HCT116 (cell line): ENCODE data around the gene PCCA. TPM values are rescaled to one million over a fixed set of nuclear protein-coding genes. Genes with fewer than 3 reads are reported as not detected.

Experiments used
- ATAC-seq: fragments of 200-7000 bp; cut with Tn5 transposase; 2 replicates; pipeline ENCODE4 v1.9.1; 2020; ENCODE audit warnings: mild to moderate bottlenecking, moderate library complexity
- BruUV-seq: library from RNA; stranded (reverse); fragments of 400-500 nt; replicated peaks from 2 replicates; lab custom pipeline; 2021; lab: Mats Ljungman, UMichigan
- CTCF ChIA-PET: fragments of 300-600 bp; sonication (Branson Sonifier 250); formaldehyde crosslinking; loops from one replicate; lab custom pipeline; 2021; ENCODE audit warnings: antibody characterized with exemption; lab: Charles Lee
- POLR2A ChIA-PET: fragments of 300-600, 350-600 bp; sonication (Branson Sonifier 250); formaldehyde crosslinking; loops from one replicate; lab custom pipeline; 2021; ENCODE audit warnings: antibody characterized with exemption; lab: Charles Lee
- RAD21 ChIA-PET, 2 experiments: fragments of 300-600 bp; sonication (Branson Sonifier 250); formaldehyde crosslinking; loops; one replicate each; lab custom pipeline; 2023; ENCODE audit warnings: low total read pairs in 2 of 2; ENCODE audit not compliant: uncharacterized antibody in 2 of 2, unreplicated experiment in 2 of 2, low non-redundant PET in 1 of 2; lab: Charles Lee
- DNase-seq: peaks from one replicate; pipeline ENCODE4 v3.0.0-alpha.2; 2010; ENCODE audit warnings: low read depth, low spot score
- H2AFZ ChIP-seq: fragments of 200-600 bp; shearing (Covaris generic), sonication (generic); 2 replicates; pipeline ENCODE4 v1.6.1; 2017; ENCODE audit warnings: low read depth, mixed run types, mixed read lengths, antibody characterized with exemption, low read length; ENCODE audit not compliant: poor library complexity, severe bottlenecking
- H3K27ac ChIP-seq: 2 replicates; pipeline ENCODE4 v1.5.1; 2012; ENCODE audit warnings: low read depth, low read length
- H3K27me3 ChIP-seq: fragments of 200-600 bp; sonication (generic); 2 replicates; pipeline ENCODE4 v1.6.1; 2016; ENCODE audit warnings: mixed run types, low read length, mixed read lengths; ENCODE audit not compliant: insufficient read depth
- H3K36me3 ChIP-seq, 2 experiments: fragments of 200-500 bp in 1 of 2; fragments of 200-600 bp in 1 of 2; sonication (Bioruptor generic) in 1 of 2; sonication (generic) in 1 of 2; 2 replicates each; pipeline versions ENCODE4 v1.5.1 to v1.6.1; 2014 to 2016; ENCODE audit warnings: low read length in 2 of 2, inconsistent platforms in 1 of 2, mixed read lengths in 1 of 2, mixed run types in 1 of 2; ENCODE audit not compliant: insufficient read depth in 2 of 2, control insufficient read depth in 1 of 2
- H3K4me1 ChIP-seq, 2 experiments: fragments of 200-600 bp in 1 of 2; sonication (generic) in 1 of 2; 2 replicates each; pipeline versions ENCODE4 v1.5.1 to v1.6.1; 2012 to 2017; ENCODE audit warnings: low read length in 2 of 2, inconsistent platforms in 1 of 2, mild to moderate bottlenecking in 1 of 2, mixed read lengths in 1 of 2, mixed run types in 1 of 2, moderate library complexity in 1 of 2; ENCODE audit not compliant: insufficient read depth in 2 of 2, control insufficient read depth in 1 of 2
- H3K4me2 ChIP-seq: fragments of 200-600 bp; sonication (generic); 2 replicates; pipeline ENCODE4 v1.6.1; 2017; ENCODE audit warnings: mixed run types, low read length, mixed read lengths
- H3K4me3 ChIP-seq, 2 experiments: fragments of 200-600 bp in 1 of 2; sonication (generic) in 1 of 2; replicated peaks in 1 of 2; 2 replicates each; pipeline ENCODE4 v1.5.1; 2011 to 2016; ENCODE audit warnings: low read length in 2 of 2, control low read depth in 1 of 2, low read depth in 1 of 2, mild to moderate bottlenecking in 1 of 2, mixed read lengths in 1 of 2, mixed run types in 1 of 2
- H3K79me2 ChIP-seq: fragments of 200-600 bp; sonication (generic); 2 replicates; pipeline ENCODE4 v1.6.1; 2017; ENCODE audit warnings: mild to moderate bottlenecking, mixed run types, low read length, moderate library complexity, mixed read lengths; ENCODE audit not compliant: insufficient read depth
- H3K9ac ChIP-seq: fragments of 200-600 bp; sonication (generic); 2 replicates; pipeline ENCODE4 v1.6.1; 2016; ENCODE audit warnings: low read length, mixed read lengths
- H3K9me2 ChIP-seq: fragments of 200-600 bp; sonication (generic), shearing (Covaris generic); 2 replicates; pipeline ENCODE4 v1.6.1; 2017; ENCODE audit warnings: mixed run types, mild to moderate bottlenecking, moderate library complexity; ENCODE audit not compliant: insufficient read depth
- H3K9me3 ChIP-seq, 2 experiments: fragments of 200-500 bp in 1 of 2; fragments of 200-600 bp in 1 of 2; sonication (Bioruptor generic) in 1 of 2; sonication (generic) in 1 of 2; 2 replicates each; pipeline ENCODE4 v1.6.1; 2014 to 2017; ENCODE audit warnings: low read length in 2 of 2, mixed read lengths in 2 of 2, inconsistent platforms in 1 of 2, low read depth in 1 of 2, mild to moderate bottlenecking in 1 of 2, mixed run types in 1 of 2, moderate library complexity in 1 of 2; ENCODE audit not compliant: control insufficient read depth in 1 of 2, insufficient read depth in 1 of 2
- H4K20me1 ChIP-seq: fragments of 200-600 bp; sonication (generic), shearing (Covaris generic); 2 replicates; pipeline ENCODE4 v1.6.1; 2017; ENCODE audit warnings: mixed run types, mild to moderate bottlenecking, moderate library complexity; ENCODE audit not compliant: insufficient read depth
- ATF3 ChIP-seq: IDR thresholded peaks from 2 replicates; pipeline ENCODE4 v1.6.1; 2012
- CTCF ChIP-seq, 3 experiments: fragments of 200-600 bp in 1 of 3; sonication (generic) in 1 of 3; IDR thresholded peaks in 2 of 3; conservative IDR thresholded peaks in 1 of 3; 2 replicates each; pipeline ENCODE4 v1.5.1; 2012 to 2017; ENCODE audit warnings: low read depth in 2 of 3, low read length in 2 of 3, antibody characterized with exemption in 1 of 3, borderline replicate concordance in 1 of 3, control low read depth in 1 of 3, mild to moderate bottlenecking in 1 of 3, mixed read lengths in 1 of 3, mixed run types in 1 of 3, moderate library complexity in 1 of 3; ENCODE audit not compliant: insufficient read depth in 1 of 3
- JUND ChIP-seq: IDR thresholded peaks from 2 replicates; pipeline ENCODE4 v1.6.1; 2012
- TCF7L2 ChIP-seq: IDR thresholded peaks from 2 replicates; pipeline ENCODE4 v1.7.0; 2011; ENCODE audit warnings: borderline replicate concordance, inconsistent platforms; ENCODE audit not compliant: insufficient read depth, insufficient read length; ENCODE audit errors: extremely low read depth
- YY1 ChIP-seq: IDR thresholded peaks from 2 replicates; pipeline ENCODE4 v1.6.1; 2011; ENCODE audit warnings: low read length, low read depth, moderate library complexity, mild to moderate bottlenecking; ENCODE audit not compliant: insufficient replicate concordance; ENCODE audit errors: extremely low read depth
- ZBTB33 ChIP-seq: IDR thresholded peaks from 2 replicates; pipeline ENCODE4 v1.6.1; 2011; ENCODE audit warnings: mild to moderate bottlenecking, low read length, moderate library complexity; ENCODE audit not compliant: insufficient replicate concordance; ENCODE audit errors: extremely low read depth
- ZFX ChIP-seq: fragments of 450-650 bp; IDR thresholded peaks from 2 replicates; pipeline ENCODE4 v1.6.1; 2017
- intact Hi-C: fragments of 100-400 bp; cut with micrococcal nuclease; formaldehyde crosslinking; loops from 2 replicates; pipeline ENCODE4 v1.10.0; 2022
- total RNA-seq: library from RNA; stranded (reverse); gene quantifications from one replicate; pipeline ENCODE4 v1.2.1, GENCODE V29; 2021; ENCODE audit not compliant: unreplicated experiment

Gene PCCA
- total RNA-seq, 1 experiment from 2014 or later: 23.0 TPM

GRCh38 chr13:100203696-100204367, 114.9 kb downstream of the PCCA start:
- Histone ChIP-seq H3K9me2 (no peaks in the 10 kb centered on the region), H3K27me3 (no peaks in the 10 kb centered on the region), H3K4me2 (peak overlapping the region; percentile 14; the same call in 1 of the 2 replicates), H2AFZ (no peak overlapping the region), H3K79me2 (no peaks in the 10 kb centered on the region), H3K9ac (no peak overlapping the region)
- ATAC-seq (no peak), DNase-seq (no peak)
- ChIA-PET CTCF (no interaction called here), POLR2A (no interaction called here)
- intact Hi-C loops: no loop called here
- no peak for TF ChIP-seq CTCF (IDR thresholded peaks at IDR 0.05 in 2 of 3, conservative IDR thresholded peaks at IDR 0.05 in 1 of 3; ENCODE audit: borderline replicate concordance in 1 of 3, insufficient read depth in 1 of 3, low read depth in 2 of 3, low read length in 2 of 3)
- no peak for TF ChIP-seq TCF7L2
- TF ChIP-seq ZFX: no peak
- TF ChIP-seq ZBTB33: no peak
- TF ChIP-seq ATF3: no peak
- no peak for TF ChIP-seq YY1
- no peak for TF ChIP-seq JUND
- TF ChIP-seq, all 23 proteins: peak for 0
- H4K20me1 ChIP-seq: no peaks in the 10 kb centered on the region
- no peaks in the 10 kb centered on the region for H3K36me3 ChIP-seq
- BruUV-seq: no TSS peak
- H3K27ac ChIP-seq: no peak overlapping the region
- RAD21 ChIA-PET: no interaction called here
- no peaks in the 10 kb centered on the region for H3K9me3 ChIP-seq
- H3K4me3 ChIP-seq: no peak overlapping the region
- peaks cover 2 to 11% of the 10 kb centered on the region in 2 experiments; a peak in 3 of 4 replicates for H3K4me1 ChIP-seq
